Activated CD8-positive, alpha-beta memory T cell treated with anti-CD3 and anti-CD28 coated beads for 24 hours (primary cell): ENCODE measurements around the gene TPM1.
"Not testable (repeated sequence)": the region's sequence is repeated elsewhere in the genome, so short reads cannot be mapped to it uniquely, and the experiment has no call there.

Experiments
- DNase-seq: peaks from one replicate; pipeline ENCODE4 v3.0.0-alpha.2; 2020

The TPM1 gene

GRCh38 chr15:63041974-63042876, at the start of gene TPM1:
TPM1 (plus strand) TSS chr15:63042747; CDS start chr15:63042830, 83 bp downstream.
- DNase-seq, result peak; percentile 61

- DNase-seq, result no peak
Measured at GRCh38 chr15:62993066-62993465, 49.5 kb upstream of the TPM1 start.

GRCh38 chr15:62993632-62994031, 48.9 kb upstream of the TPM1 start:
- DNase-seq, result not testable (repeated sequence)

GRCh38 chr15:62994439-62994838, 48.1 kb upstream of the TPM1 start:
- no peak for DNase-seq

GRCh38 chr15:62994975-62995681, 47.4 kb upstream of the TPM1 start:
- no peak for DNase-seq

- DNase-seq, result no peak
Measured at GRCh38 chr15:62997441-62997840, 45.1 kb upstream of the TPM1 start.

- DNase-seq, result no peak
Measured at GRCh38 chr15:62998262-62998890, 44.2 kb upstream of the TPM1 start.

GRCh38 chr15:62999178-62999577, 43.4 kb upstream of the TPM1 start:
- no peak for DNase-seq

GRCh38 chr15:62999923-63000561, 42.5 kb upstream of the TPM1 start:
- no peak for DNase-seq

- no peak for DNase-seq
Measured at GRCh38 chr15:63000706-63001105, 41.8 kb upstream of the TPM1 start.

- DNase-seq, result no peak
Measured at GRCh38 chr15:63004211-63004610, 38.3 kb upstream of the TPM1 start.

GRCh38 chr15:63006032-63006878, 36.3 kb upstream of the TPM1 start:
- no peak for DNase-seq

- no peak for DNase-seq
Measured at GRCh38 chr15:63008333-63009049, 34.1 kb upstream of the TPM1 start.

GRCh38 chr15:63010386-63010785, 32.2 kb upstream of the TPM1 start:
- no peak for DNase-seq

- DNase-seq, result no peak
Measured at GRCh38 chr15:63010920-63011693, 31.4 kb upstream of the TPM1 start.

GRCh38 chr15:63012444-63012843, 30.1 kb upstream of the TPM1 start:
- DNase-seq, result no peak

GRCh38 chr15:63013052-63013808, 29.3 kb upstream of the TPM1 start:
- DNase-seq, result no peak

GRCh38 chr15:63014578-63014977, 28.0 kb upstream of the TPM1 start:
- DNase-seq, result no peak

GRCh38 chr15:63015618-63016017, 26.9 kb upstream of the TPM1 start:
- no peak for DNase-seq

- DNase-seq, result no peak
Measured at GRCh38 chr15:63016234-63016633, 26.3 kb upstream of the TPM1 start.
